NCI-H1417 treated with DMSO at 0.1 percent for 48 hours (cell line): Measurements from ENCODE around the gene PTBP1.
"Not testable (repeated sequence)": the region's sequence is repeated elsewhere in the genome, so short reads cannot be mapped to it uniquely, and the experiment has no call there.

Experiments used
- DNase-seq: peaks from one replicate; lab custom pipeline; 2025; lab: John Stamatoyannopoulos, UW

Gene PTBP1

DNA sequence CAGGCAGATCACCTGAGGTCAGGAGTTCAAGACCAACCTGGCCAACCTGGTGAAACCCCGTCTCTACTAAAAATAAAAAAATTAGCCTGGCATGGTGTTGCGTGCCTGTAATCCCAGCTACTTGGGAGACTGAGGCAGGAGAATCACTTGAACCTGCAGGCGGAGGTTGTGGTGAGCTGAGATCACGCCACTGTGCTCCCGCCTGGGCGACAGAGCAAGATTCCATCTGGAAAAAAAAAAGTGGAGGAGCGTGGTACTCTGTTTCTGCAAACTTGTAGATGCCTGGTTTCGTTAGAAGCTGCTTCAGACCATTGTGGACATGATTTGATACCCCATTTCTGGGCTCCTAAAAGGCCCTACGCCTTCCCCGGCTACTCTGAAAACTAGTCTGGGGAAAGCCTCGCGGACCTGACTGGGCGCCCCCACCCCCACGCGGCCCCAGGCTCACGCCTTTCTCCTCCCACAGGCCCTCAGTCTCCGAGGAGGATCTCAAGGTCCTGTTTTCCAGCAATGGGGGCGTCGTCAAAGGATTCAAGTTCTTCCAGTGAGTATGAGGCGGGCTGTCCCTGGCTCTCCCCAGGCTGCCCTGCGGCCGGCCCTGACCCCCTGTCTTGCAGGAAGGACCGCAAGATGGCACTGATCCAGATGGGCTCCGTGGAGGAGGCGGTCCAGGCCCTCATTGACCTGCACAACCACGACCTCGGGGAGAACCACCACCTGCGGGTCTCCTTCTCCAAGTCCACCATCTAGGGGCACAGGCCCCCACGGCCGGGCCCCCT lies 13.0 kb downstream of the PTBP1 start:
- DNase-seq = no peak

DNA sequence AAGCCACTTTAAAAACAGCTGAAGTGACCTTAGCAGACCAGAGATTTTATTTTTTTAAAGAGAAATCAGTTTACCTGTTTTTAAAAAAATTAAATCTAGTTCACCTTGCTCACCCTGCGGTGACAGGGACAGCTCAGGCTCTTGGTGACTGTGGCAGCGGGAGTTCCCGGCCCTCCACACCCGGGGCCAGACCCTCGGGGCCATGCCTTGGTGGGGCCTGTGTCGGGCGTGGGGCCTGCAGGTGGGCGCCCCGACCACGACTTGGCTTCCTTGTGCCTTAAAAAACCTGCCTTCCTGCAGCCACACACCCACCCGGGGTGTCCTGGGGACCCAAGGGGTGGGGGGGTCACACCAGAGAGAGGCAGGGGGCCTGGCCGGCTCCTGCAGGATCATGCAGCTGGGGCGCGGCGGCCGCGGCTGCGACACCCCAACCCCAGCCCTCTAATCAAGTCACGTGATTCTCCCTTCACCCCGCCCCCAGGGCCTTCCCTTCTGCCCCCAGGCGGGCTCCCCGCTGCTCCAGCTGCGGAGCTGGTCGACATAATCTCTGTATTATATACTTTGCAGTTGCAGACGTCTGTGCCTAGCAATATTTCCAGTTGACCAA lies 13.7 kb downstream of the PTBP1 start:
- no peak for DNase-seq

DNA sequence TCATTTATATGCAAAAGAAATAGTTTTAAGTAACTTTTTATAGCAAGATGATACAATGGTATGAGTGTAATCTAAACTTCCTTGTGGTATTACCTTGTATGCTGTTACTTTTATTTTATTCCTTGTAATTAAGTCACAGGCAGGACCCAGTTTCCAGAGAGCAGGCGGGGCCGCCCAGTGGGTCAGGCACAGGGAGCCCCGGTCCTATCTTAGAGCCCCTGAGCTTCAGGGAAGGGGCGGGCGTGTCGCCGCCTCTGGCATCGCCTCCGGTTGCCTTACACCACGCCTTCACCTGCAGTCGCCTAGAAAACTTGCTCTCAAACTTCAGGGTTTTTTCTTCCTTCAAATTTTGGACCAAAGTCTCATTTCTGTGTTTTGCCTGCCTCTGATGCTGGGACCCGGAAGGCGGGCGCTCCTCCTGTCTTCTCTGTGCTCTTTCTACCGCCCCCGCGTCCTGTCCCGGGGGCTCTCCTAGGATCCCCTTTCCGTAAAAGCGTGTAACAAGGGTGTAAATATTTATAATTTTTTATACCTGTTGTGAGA lies 14.3 kb downstream of the PTBP1 start:
- no peak for DNase-seq

DNA sequence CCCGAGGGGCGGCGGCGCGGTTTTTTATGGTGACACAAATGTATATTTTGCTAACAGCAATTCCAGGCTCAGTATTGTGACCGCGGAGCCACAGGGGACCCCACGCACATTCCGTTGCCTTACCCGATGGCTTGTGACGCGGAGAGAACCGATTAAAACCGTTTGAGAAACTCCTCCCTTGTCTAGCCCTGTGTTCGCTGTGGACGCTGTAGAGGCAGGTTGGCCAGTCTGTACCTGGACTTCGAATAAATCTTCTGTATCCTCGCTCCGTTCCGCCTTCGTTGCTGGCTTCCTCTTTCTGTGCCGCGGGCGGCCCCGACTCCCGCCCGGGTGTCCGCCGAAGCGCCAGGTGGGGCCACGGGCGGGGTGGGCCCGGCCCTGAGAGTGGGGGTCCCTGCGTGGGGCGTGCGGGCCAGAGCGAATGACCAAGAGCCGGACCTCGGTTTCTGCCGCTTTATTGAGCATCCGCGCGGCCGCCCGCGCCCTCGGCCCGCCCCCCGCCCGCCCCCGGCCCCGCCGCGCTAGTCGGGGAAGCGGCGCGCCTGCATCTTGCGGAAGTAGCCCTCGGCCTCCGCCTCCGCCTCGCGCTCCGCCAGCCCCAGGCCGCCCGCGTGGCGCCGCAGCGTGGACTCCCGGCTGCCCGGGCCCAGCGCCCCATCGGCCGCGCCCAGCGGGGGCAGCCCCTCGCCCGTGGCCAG lies 14.9 kb downstream of the PTBP1 start:
- no peak for DNase-seq

DNA sequence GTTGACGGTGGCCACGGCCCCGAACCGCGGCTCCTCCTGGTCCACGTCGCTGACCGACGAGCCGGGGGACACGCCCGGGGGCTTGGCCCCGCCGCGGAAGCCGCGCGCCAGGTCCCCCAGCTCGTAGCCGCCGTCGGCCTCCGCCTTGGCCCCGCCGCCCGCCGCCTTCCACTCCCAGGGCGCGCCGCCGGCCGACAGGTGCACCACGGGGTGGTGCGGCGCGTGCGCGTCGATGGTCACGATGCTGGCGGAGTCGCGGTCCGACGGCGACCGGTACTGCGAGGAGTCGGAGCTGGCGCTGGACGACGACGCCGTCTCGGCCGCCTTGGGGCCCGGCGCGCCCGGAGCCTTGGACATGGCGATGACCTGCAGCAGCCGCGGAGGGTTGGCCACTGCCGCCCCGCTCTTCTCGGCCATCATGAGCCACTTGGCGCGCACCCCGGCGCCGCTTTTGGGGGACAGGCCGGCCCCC lies 15.5 kb downstream of the PTBP1 start:
- DNase-seq = no peak

DNA sequence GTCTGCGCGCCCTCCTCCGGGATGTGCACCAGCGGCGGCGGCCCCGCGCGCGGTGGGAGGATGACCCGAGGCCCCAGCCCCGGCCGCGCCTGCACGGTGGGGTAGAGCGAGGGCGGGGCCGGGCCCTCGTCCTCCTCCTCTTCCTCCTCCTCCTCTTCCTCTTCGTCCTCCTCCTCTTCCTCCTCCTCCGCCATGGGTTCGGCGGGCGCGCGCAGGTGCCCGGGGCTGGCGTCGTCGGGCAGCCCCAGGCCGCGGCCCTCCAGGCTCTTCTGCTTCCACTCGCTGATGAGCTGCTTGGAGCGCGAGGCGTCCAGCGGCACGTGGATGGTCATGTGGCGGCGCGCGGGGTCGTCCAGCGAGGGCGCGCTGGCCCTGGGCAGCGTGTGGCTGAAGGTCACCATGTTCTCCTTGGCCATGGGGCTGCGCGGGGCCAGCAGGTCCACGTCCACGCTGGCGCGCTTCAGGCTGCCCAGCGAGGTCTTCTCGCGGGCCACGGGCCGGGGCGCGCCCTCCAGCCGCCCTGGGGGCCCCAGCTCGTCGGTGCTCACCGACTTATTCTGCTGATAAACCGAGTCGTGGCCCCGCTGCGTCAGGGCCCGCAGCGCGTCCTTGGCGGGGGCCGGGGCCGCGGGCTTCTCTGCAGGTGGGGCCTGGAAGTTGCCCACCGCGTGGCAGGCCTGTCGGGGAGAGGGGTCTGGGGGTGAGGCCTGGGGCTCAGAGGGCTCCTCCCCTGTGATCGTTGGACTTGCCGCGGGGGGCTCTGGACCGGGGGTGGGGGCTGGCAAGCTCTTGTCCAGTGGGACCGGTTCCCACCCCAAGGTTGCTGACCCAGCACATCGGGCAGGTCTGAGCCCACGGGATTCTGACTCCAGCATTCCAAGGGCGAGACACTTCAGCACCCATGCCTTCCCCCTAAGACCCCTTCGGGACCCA lies 16.2 kb downstream of the PTBP1 start:
- DNase-seq = no peak

DNA sequence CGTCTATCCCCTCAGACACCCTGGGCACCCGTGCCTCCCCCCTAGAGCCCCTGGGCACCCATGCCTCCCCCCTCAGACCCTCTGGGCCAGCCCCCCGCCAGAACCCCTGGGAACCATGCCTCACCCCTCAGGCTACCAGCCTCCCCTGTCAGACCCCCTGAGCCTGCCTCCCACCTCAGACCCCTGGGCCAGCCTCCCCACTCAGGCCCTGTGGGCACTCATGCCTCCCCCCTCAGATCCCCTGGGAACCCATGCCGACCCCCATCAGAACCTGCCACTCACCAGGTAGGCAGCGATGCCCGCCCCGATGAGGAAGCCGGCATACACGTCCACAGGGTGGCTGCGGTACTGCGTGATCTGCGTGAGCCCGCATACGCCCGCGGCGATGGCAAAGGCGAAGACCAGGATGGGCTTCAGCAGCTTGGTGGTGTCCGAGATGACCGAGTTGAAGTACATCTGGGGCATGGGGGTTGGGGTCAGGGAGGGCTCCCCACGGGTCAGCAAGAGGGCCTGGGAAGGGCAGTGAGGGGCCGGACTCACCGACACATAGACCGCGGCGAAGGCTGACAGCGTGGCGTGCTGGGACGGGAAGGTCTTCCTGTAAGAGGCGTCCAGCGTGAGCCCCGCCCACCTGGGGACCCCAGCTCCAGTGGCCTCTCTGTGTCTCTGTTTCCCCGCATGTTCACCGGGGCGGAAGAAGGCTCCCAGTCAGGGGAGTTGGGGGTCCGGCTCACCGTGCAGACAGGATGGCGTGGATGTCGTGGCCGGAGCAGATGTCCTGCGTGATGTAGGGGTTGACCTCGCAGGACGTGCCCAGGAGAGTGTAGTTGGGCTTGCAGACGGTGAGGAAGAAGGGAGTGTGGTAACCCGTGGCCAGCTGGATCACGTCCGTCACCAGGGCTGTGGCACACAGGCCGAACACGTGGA lies 17.2 kb downstream of the PTBP1 start:
- DNase-seq = no peak

DNA sequence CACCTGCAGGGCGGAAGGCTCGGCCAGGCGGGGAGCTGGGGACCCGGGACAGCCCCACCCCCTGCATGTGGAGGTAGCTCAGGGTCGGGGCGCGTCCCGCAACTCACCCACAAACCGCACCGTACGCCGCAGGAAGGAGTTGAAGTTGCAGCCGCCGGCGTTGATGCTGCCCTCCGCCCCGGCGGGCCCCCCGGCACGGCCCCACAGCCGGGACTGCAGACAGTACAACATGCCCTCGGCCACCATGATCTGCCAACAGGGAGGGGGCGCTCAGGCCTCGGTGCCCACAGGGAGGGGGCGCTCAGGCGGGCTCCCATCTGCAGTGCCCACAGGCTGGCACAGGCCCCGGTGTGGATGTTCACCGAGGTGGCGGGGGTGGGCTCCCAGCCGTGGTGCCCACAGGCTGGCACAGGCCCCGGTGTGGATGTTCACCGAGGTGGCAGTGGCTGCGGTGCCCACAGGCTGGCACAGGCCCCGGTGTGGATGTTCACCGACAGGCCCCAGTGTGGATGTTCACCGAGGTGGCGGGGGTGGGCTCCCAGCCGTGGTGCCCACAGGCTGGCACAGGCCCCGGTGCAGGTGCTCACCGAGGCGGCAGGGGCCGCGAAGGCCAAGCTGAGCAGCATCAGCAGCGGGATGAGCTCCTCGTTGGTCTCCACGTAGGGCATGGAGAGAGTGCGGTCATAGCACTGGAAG lies 18.0 kb downstream of the PTBP1 start:
- no peak for DNase-seq

DNA sequence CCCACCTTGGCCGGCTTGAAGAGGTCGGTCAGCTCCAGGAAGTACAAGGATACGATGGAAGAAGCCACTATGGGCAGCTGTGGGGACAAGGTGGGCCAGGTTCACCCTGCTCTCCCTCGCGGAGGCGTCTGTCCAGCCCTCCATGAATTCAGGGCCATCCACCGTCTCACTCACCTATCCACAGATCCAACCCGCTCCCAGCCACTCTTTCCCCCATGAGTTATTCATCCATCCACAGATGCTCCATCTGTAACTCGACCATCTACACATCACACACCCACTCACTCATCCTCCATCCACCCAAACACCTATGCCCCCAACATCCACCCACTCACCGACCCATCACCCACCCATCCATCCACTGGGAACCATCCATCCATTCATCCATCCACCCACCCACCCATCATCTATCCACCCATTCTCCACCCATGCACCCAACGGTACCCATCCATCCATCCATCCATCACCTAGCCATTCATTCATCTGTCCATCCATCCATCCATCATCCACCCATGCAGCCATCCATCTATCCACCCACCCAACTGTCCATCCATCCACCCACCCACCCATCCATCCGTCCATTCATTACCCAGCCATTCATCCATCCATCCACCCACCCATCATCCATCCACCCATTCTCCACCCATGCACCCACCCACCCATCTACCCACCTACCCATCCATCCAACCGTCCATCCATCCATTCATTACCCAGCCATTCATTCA lies 18.7 kb downstream of the PTBP1 start:
- DNase-seq = no peak

DNA sequence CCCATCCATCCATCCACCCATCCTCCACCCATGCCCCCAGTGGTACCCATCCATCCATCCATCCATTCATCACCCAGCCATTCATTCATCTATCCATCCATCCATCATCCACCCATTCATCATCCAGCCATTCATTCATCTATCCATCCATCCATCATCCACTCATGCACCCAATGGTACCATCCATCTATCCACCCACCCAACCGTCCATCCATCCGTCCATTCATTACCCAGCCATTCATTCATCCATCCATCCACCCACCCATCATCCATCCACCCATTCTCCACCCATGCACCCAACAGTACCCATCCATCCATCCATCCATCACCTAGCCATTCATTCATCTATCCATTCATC lies 19.2 kb downstream of the PTBP1 start:
- DNase-seq = no peak

DNA sequence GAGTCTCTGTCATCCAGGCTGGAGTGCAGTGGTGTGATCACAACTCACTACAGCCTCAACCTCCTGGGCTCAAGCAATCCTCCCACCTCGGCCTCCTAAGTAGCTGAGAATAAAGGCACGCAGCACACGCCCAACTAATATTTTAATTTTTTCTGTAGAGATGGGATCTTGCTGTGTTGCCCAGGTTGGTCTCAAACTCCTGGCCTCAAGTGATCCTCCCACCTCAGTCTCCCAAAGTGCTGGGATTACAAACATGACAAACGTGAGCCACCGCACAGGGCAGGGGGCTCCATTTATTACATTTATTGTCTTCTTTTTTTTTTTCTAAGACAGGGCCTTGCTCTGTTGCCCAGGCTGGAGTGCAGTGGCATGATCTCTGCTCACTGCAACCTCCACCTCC lies 23.0 kb downstream of the PTBP1 start:
- DNase-seq = not testable (repeated sequence)

DNA sequence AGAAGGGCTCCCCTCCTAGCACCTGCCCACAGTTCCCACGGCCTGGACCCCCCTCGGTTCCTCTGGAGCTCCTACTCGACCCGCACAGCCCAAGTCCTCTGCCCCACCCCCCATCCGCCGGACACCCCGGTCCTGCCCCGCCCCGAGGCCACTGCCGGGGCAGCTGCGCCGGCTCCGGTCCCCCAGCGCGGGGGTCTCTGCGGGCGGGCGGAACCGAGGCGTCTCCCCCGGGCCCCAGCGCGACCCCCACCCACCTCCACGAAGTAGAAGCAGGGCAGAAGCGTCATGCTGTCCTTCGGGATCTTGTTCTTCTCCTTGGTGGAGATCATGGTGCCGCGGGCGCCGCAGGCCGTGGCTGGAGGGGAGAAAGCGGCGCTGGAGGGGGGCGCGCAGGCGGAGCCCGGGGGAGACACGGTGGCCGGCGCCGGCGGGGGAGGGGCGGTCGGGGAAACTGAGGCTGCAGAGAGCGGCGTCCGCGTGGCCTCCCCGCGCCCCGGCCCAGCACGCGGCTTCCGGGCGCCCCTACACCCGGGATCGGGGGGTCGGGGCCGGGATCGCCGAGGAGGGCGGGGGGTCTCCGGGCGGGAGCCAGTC lies 24.1 kb downstream of the PTBP1 start:
- no peak for DNase-seq

DNA sequence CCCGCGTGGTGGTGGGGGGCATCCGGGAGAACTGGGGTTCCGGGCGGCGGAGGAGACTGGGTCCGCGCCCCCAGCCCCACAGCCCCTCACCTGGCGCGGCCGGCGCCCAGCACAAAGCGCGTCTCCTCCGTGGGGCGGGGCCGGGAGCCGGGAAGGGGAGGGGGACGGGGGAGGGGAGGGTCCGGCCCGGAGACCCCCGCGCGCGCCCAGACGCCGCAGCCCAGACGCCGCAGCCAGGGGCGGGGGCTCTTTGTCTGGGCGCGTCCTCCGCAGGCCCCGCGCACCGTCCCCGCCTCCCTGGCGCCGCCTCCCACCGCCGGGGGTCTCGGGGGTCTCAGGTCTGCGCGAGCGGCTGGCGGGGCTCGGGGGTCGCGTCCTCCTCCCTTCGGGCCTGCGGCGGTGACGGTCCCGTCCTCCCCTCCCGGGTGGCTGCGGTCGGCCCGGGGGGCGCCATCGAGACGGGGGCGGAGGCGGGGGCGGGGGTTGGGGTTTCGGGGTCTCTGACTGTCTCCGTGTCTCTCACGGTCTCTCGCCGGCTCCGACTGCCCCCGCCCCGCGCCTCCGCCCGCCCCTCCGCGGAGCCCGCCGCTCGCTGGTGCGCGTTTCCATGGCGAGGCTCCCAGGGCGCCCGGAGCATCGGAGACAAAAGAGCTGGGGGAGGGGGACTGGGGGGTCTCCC lies 24.7 kb downstream of the PTBP1 start, which contains the start of gene PLPPR3:
TSS of gene PLPPR3 (minus strand) at position 131 of the 679 bp plus-strand sequence. CDS start 396 bp downstream, outside the sequence.
- no peak for DNase-seq

DNA sequence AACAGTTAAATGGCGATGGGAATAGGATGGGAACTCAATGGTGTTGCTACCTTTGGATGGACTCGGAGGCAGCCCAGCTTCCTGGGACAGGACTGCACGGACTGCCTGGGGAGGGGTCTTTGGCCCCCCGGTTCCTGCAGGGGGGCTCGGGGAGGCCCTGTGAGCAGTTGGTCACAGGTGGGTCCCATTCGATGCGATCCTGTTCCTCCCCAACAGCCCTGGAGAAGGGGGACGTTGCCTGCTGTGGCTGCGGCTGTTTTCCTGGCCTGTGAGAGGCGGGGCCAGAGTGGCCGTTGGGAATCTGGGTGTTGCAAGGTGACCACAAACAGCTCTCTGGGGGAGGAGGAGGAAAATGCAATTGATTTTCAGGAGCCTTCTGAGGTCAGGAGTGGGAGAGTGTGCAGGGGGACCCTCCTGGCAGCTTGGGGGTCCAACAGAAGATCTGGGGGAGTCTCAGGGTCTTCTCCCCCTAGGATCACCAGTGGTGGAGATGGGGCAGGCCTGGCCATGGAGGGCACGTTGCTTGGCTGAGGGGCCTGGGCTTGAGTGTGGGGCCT lies 26.4 kb downstream of the PTBP1 start:
- DNase-seq = no peak

DNA sequence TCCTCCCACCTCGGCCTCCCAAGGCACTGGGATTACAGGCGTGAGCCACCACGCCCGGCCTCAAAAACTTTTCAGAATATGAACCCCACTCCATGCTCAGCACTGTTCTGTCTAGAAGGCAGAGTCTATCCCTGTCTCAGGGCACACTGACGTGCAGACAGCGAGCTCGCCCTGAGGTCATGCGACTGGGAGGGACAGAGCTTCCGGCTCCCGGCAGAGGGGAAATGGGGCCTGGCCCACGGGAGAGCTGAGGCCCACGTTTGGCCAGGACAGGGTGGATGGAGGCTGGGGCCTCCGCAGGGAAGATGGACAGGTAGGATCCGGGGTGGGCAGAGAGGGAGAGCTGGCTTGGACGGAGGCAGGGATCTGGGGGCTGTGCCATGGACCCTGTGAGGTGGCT lies 27.6 kb downstream of the PTBP1 start:
- no peak for DNase-seq

DNA sequence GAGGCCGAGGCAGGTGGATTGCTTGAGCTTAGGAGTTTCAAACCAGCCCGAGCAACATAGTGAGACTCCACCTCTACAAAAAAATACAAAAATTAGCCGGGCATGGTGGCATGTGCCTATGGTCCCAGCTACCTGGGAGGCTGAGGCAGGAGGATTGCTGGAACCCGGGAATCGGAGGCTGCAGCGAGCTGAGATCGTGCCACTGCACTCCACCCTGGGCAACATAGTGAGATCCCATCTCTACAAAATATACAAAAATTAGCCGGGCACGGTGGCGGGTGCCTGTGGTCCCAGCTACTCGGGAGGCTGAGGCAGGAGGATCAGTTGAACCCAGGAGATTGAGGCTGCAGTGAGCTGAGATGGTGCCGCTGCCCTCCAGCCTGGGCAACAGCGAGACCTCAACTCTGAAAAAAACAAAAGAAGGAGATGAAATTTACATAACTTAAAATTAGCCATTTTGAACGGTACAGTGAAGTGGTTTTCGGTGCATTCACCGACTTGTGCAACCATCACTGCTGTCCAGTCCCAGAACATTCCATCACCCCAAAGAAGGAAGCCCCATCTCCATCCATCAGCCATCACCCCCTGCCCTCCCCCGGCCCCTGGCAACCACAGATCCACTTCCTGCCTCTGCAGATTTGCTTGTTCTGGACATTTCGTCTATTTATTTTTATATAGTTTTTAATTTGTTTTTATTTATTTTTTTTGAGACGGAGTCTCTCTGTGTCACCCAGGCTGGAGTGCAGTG lies 28.8 kb downstream of the PTBP1 start:
- DNase-seq = no peak

DNA sequence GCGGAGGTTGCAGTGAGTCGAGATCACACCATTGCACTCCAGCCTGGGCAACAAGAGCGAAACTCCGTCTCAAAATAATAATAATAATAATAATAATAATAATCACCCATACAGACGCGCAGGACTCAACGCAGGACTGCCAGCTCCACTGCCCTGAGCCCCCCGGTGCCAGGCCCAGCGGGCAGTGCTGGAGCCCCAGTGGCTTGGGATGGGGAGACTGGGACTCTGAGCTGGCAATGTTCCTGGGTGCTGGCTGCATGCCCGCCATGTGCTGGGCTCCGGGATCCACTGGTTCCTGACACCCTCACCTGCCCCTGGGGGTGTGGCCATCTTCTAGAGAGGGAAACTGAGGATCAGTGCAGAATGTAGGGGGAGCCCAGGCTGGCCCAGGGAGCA lies 30.1 kb downstream of the PTBP1 start:
- DNase-seq = no peak
